ENCODE results near the gene EPHB2.

- no peak for TF ChIP-seq CTCF (IDR thresholded peaks at IDR 0.05)
- TF ChIP-seq POLR2A (IDR thresholded peaks at IDR 0.05): no peak
Measured at GRCh38 chr1:22729400-22729773, 18.7 kb downstream of the EPHB2 start.
